Astrocyte of the spinal cord (primary cell): ENCODE results near the gene NSA2.
"Not testable (repeated sequence)": the region's sequence is repeated elsewhere in the genome, so short reads cannot be mapped to it uniquely, and the experiment has no call there.

Experiments
- DNase-seq: peaks from one replicate; pipeline ENCODE4 v3.0.0; 2011; ENCODE audit warnings: low read depth, low spot score
- H3K4me3 ChIP-seq: 2 replicates; pipeline ENCODE4 v1.5.1; 2011; ENCODE audit warnings: low read depth, mild to moderate bottlenecking, low read length, moderate library complexity
- in situ Hi-C: cut with HindIII; loops from 2 replicates; pipeline ENCODE4 v1.10.0; 2017; ENCODE audit warnings: low sequenced_read_pairs
- TF ChIP-seq, protein P1 (sequence below): IDR thresholded peaks from 2 replicates; pipeline ENCODE4 v1.5.1; 2012; ENCODE audit warnings: low read depth, mild to moderate bottlenecking, low read length, inconsistent platforms

The NSA2 gene

GRCh38 chr5:74766849-74767578 is at the start of gene NSA2, which contains the start of gene GFM2:
TSS of gene NSA2 (plus strand) at chr5:74767249. CDS start at chr5:74767361, 112 bp downstream.
TSS of gene GFM2 (minus strand) at chr5:74767117. CDS start at chr5:74763742, 3,375 bp downstream.
- H3K4me3 ChIP-seq, result peak within 1 kb of the TSS; percentile 98

GRCh38 chr5:74717596-74717995 is 49.5 kb upstream of the NSA2 start:
- no peak overlapping the region for H3K4me3 ChIP-seq
- TF ChIP-seq, protein P1, sequence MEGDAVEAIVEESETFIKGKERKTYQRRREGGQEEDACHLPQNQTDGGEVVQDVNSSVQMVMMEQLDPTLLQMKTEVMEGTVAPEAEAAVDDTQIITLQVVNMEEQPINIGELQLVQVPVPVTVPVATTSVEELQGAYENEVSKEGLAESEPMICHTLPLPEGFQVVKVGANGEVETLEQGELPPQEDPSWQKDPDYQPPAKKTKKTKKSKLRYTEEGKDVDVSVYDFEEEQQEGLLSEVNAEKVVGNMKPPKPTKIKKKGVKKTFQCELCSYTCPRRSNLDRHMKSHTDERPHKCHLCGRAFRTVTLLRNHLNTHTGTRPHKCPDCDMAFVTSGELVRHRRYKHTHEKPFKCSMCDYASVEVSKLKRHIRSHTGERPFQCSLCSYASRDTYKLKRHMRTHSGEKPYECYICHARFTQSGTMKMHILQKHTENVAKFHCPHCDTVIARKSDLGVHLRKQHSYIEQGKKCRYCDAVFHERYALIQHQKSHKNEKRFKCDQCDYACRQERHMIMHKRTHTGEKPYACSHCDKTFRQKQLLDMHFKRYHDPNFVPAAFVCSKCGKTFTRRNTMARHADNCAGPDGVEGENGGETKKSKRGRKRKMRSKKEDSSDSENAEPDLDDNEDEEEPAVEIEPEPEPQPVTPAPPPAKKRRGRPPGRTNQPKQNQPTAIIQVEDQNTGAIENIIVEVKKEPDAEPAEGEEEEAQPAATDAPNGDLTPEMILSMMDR, result no peak
- in situ Hi-C loops, result no loop called here
- DNase-seq, result no peak

More at GRCh38 chr5:74766849-74767578, at the start of gene NSA2, which contains the start of gene GFM2:
- in situ Hi-C loops, result no loop called here
- peak; percentile 96 for DNase-seq
- TF ChIP-seq, protein P1, result no peak

- no peak overlapping the region for H3K4me3 ChIP-seq
- no peak for DNase-seq
- TF ChIP-seq, protein P1, result no peak
- in situ Hi-C loops, result no loop called here
These were observed 44.8 kb upstream of the NSA2 start for GRCh38 chr5:74722271-74722670.

DNA sequence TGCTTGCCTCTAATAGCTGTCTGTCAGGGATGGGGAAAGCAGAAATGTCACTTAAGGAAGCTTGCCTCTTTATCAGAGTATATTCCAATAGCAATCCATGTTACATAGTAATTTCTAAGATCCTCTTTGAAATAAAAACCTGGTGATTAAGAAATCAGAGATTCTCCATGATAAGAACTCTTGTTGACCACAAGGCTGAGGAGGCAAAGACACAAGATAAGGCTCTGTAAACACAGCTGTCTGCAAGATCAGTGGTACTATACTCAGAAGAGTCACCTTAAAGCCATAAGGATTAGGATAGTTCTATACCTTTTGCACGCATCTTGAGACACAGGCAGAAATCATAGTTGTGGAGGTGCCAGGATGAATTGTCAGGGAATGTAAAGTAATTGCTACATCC is 41.7 kb upstream of the NSA2 start:
- TF ChIP-seq, protein P1, result no peak
- H3K4me3 ChIP-seq, result no peak overlapping the region
- no peak for DNase-seq
- in situ Hi-C loops, result no loop called here

GRCh38 chr5:74736759-74737158 is 30.3 kb upstream of the NSA2 start:
- DNase-seq, result no peak
- no peak overlapping the region for H3K4me3 ChIP-seq
- in situ Hi-C loops, result no loop called here
- TF ChIP-seq, protein P1, result no peak

DNA sequence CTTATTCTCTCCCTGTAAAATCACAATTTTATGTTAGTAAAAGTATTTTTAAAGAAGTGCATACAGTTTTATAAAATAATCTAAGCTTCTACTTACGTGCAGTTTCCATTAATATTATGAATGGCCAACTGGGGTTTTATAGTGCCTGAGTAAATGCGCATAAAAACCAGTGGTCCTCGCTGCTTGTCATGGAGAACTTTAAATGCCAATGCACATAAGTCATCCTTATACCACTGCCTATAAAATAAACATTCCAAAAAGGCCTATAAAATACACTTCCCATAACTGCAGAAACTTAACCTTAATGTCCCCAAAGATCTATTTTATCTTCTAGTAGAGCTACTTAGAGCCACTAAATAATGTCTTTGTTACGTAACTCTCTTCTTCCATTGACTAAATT is 28.6 kb upstream of the NSA2 start:
- TF ChIP-seq, protein P1, result no peak
- in situ Hi-C loops, result no loop called here
- DNase-seq, result no peak

GRCh38 chr5:74748742-74749141 is 18.3 kb upstream of the NSA2 start:
- DNase-seq, in situ Hi-C loops, H3K4me3 ChIP-seq: not testable (repeated sequence)

More for the DNA sequence above, 28.6 kb upstream of the NSA2 start:
- H3K4me3 ChIP-seq, result no peak overlapping the region
